GM21381 (cell line): Measurements from ENCODE around the gene FERMT2.

Experiments used
- ATAC-seq: cut with Tn5 transposase; IDR thresholded peaks from one replicate; pipeline ENCODE4 v1.9.1; 2021; ENCODE audit warnings: mild to moderate bottlenecking, moderate library complexity; ENCODE audit not compliant: unreplicated experiment

FERMT2 gene

GRCh38 chr14:52950898-52951680 lies at the start of gene FERMT2:
FERMT2 (minus strand) TSS chr14:52951050; CDS start chr14:52950568, 482 bp downstream.
- ATAC-seq = peak; percentile 62

- no peak for ATAC-seq
Observed at GRCh38 chr14:52998376-52999015, 47.6 kb upstream of the FERMT2 start.

DNA sequence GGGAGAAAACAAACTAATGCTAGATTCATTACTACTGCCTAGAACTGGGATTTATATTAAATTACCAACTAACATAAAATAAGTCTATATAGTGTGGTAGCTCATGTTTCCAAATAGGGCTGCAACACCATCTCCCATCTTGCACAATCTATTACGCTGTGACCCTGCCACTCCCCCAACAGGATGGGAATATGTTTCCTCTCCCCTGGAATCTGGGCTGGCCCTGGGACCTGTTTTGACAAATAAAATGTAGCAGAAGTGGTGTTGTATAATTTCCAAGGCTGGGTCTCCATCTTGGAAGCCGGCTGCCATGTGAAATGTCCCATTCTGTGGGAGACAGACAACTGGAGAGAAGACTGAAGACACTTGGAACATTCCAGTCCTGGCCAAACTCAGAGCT lies 45.6 kb upstream of the FERMT2 start:
- ATAC-seq = no peak

DNA sequence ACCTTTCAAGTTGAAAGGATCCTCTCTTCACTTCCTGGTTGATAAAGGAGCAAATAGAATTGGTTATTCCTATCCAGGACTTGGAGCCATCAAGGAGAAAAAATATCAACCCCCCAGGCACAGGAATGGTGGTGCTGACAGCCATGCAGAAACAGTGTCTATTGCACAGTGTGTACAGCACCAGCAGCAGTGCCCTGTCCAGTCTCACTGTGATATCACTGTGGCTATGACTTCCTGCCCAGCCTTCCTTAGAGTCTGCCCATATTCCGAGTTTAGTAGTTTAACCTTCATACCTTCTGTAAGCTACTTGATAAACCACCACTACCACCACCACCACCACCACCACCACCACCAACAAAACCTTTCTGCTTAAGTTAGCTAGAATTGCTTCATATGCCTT lies 45.1 kb upstream of the FERMT2 start:
- ATAC-seq = no peak

- ATAC-seq = no peak
Observed at GRCh38 chr14:52992236-52992870, 41.5 kb upstream of the FERMT2 start.

DNA sequence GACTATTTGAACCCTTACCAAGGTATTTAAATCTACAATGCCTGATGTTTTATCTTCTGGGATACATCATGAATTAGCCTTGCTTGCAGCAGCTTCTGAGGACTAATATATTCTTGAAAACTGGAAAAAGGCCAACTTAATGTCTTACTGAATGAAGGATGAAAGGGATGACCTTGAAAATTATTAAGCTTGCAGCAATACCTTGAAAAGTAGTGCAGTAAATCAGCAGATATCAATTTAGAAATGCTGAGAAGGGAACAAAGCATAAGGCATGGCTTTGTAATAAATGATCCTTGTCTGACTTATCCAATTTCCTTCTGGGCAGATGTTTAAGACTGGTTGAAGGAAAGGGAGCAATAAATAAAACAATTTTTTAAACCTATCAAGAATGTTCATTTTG lies 37.3 kb upstream of the FERMT2 start:
- ATAC-seq = no peak

- ATAC-seq = no peak
Observed at GRCh38 chr14:52987514-52987913, 36.7 kb upstream of the FERMT2 start.

GRCh38 chr14:52987042-52987441 lies 36.2 kb upstream of the FERMT2 start:
- no peak for ATAC-seq

DNA sequence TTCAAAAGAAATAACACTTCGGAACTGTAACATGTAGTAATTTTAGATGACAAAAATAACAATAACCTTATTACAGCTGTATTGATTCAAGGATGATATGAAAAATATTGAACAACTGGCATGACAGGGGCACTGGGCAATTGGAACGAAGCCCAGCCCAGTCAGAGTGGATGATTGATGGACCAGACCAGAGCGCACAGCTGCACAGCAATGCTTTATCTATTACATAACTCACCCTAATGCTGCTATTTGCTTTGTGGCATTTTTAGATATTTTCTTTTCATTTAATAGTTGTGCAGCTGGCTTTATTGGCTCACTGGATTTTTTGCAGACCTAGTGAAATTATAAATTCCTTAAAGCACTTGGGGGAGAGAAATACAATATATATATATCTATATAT lies 26.9 kb upstream of the FERMT2 start:
- ATAC-seq = no peak

DNA sequence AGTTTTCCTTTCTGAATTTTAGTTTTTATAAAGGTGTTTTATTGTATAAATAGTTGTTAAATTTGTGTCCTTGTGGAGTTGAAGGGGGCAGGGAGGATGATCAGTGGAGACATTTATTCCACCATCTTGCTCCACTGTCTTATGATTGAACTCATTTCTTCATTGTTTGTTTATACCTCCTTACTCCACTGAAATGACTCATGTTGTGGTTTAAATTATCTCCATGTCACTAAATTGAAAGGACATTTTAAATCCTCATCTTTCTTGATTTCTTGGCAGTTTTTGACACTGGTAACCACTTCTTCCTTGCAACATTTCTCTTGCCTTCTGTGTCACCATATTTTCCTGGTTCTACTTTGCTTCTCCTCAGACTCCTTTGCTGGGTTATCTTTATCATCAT lies 23.6 kb upstream of the FERMT2 start:
- ATAC-seq = no peak

DNA sequence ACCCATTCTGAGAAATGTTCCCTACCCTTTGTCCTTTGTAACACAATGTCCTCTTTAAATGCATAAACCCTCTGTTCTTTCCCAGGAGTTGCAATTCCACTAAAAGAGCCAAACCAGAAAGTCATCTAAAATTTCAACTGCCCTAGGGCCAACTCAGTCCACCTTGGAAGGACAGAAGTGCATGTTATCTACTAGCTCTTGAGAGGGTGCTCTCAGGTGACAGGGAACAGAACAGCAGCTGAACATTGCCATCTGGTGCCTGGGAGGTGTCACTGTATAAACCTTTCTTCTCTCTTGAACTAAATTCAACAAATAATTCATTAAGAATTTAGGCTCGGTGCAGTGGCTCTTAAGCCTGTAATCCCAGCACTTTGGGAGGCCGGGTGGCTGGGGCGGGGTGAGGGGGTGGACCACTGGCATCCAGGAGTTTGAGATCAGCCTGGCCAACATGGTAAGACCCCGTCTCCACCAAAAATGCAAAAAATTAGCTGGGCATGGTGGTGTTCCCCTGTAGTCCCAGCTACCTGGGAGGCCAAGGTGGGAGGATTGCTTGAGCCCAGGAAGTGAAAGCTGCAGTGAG lies 10.3 kb upstream of the FERMT2 start:
- ATAC-seq = no peak

DNA sequence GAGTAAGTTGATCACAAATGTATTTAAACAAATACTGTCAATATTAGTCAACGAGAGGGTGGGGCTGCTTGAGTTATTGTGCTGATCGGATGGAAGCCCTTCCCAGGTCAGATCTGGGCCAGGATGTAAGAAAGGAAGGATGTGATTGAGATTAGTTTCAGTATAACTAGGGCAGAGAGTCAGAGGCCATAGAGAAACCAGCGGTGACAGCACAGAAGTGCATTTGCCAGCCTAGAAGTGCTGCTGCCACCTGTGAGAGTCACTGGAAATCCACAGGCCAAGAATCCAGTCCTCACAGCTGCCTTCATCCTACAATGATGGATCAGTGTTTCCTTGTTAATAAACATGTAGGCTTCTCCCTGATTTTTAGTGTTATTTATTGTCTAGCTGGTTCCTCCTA lies 9.8 kb upstream of the FERMT2 start:
- ATAC-seq = no peak

DNA sequence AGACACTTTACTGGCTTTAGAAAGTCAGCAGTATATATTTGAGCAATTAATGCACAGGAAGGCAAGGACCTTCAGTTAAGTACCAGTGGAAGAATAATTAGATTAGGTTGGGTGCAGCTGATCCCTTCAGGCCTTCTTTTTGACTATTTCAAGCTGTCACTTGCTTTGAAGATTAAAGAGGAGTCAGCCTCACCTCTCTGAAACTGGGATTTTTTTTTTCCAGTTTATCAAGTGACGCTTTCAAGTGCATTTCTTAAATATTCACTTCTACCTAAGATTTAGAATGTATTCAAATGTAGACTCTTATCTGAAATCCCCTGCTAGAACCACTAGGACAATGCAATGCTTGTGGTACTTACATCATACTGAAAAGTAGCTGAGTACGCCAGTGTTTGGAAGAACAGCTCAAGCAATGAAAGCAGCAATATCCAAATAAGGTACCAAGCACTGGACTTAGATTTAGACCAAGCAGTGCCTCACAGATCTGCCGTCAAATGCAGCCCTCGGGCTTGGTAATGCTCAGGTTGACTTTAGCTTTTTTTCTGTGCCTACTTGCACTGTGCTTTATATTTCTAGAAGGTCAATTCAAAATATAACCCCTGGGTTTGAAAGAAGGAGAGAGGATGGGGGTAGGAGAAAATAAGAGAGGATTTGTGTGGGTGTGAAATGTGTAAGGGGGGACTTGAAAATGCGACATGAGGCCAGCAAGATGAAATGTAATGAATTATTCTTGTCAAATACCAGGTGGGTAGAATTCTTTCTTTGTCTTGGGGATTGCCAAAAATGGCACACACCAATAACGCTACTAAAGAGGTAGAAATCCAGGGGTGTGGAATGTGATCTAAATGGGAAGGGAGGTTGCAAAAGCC lies 3.7 kb upstream of the FERMT2 start:
- ATAC-seq = no peak

DNA sequence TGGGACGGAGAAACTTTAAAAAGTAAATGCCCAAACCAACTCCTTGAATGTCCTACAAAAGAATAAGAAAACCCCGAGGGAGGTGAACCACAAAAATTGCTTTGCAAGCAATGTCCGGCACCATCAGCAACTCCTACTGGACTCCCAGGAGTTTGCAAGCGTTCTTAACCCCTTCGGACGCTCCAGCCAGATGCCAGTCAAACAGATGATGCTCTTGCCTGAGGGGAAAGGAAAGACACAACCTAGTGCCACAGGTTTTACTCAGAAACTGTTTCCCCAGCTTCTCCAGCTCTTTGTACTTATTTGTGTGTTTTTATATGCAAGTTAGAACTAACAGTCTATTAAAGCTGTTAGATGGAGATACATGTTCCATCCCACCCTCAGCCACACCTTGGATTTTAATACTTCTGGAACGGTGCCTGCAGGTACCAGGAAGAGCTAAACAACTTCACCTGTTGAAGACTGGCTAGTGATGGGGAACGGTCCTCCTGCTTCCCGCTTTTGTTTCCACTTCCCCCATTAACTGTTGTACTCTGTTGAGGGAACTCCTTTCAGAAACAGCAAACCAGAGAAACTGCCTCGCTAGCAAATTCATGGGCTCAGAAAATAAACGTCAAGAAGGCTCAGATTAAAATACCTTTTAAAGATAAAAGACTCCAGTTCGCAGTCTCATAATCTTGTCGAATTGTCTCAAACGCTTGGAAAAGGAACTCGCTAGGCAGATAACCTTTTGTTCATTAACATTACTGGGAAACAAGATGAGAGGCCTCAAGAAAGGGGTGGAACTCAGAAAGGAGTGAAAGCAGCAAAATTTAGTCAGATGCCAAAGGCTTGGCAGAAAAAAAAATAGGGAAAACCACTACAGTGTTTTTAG lies 1.1 kb upstream of the FERMT2 start:
- no peak for ATAC-seq

- peak; percentile 39 for ATAC-seq
Observed at GRCh38 chr14:52950410-52950897, 396 bp downstream of the FERMT2 start.

DNA sequence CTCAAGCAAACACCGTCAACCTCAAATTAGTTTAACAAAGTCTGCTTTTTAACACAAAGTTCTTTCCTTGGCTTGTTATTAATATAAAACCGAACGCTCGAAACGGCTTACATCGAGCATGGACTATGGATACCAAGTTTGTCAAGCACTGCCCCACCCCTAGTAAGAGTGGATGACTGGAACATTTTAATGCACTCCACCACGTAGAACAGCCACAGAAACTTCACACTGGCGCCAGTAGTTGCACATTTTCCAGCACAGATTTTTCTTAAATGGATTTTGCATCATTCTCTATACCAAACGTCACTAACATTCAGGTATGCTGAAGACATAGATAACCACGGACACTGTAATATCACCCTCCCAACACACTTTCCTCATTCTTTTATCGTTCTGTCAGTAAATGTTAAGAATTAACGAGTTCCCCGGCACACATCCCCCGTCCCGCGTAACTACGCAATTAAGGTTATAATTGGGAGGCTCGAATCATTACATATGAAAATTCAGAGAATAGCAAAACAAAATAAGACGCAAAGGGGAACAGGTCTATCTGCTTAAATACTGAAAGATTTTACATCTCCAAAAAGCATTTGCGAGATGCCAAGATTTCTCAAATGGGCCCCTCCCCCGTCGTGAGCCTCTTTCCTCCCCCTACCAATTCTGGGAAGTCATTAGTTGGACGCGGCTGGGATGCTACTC lies 990 bp downstream of the FERMT2 start:
- no peak for ATAC-seq

DNA sequence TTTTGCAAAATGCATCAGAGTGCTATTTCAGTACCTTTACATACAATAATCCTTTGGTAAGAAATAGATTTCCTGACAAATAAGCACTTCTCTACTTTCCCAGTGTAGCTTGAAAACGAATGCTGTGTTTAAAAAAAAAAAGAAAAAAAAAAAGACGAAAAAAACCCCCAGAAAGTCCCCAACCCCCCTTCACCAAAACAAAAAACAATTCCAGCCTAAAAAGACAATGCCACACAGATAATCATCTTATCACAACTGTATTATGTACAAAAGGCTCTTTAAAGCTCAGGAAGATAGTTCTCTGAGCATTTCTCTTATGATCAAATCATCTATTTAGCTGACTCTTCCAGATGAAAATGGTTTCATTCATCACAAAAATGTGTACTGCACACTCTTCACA lies 1.6 kb downstream of the FERMT2 start:
- ATAC-seq = no peak

- ATAC-seq = no peak
Observed at GRCh38 chr14:52948836-52949235, 2.0 kb downstream of the FERMT2 start.

DNA sequence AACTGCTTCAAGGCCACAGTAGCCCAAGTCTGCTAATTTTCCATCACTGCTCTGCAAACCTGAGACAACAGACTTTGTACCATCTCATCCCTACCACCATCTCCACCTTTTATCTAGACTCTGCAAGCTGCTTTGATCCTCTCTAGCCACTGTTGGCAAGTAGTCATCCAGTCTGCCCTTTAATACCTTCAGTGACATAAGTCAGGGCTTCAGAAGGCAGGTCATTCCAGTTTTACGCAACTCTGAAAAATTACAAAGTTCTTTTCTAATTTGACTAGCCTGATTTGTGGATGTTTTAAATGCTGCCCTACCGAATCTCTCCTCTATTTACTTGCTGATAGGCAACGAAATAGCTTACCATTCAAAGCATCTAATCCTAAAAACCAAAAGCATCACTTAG lies 2.8 kb downstream of the FERMT2 start:
- ATAC-seq = no peak
